ENCODE measurements around the gene GALNT7.

DNA sequence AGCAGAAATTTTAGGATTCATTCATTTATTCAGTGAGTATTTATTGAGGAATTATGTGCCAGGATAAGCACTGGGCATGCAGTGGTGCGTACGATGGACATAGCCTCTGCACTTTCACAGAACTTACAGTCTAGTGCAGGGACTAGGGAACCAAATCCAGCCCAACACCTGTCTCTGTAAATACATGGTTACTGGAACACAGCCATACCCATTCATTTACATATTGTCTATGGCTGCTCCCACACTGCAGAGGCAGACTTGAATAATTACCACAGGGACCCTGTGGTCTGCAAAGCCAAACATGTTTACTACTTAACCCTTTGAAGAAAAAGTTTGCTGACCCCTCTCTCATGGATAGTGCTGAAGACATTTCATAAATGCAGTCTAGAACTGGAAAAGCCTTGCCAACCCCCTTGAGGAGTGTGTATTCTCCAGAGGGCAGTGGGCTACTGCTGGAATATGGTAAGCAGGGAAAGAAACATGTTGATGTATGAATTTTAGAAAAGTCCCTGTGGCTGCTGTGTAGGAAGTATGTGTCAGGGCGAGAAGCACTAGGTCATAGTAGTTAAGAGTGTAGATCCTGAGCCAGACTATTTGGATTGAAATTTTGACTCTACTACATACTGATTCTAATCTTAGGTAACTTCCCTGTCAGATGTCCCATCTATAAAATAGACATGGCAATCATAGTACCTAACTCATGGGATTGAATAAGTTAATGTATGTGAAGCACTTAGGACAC, 75.5 kb downstream of the GALNT7 start:
- TF ChIP-seq, protein P1, sequence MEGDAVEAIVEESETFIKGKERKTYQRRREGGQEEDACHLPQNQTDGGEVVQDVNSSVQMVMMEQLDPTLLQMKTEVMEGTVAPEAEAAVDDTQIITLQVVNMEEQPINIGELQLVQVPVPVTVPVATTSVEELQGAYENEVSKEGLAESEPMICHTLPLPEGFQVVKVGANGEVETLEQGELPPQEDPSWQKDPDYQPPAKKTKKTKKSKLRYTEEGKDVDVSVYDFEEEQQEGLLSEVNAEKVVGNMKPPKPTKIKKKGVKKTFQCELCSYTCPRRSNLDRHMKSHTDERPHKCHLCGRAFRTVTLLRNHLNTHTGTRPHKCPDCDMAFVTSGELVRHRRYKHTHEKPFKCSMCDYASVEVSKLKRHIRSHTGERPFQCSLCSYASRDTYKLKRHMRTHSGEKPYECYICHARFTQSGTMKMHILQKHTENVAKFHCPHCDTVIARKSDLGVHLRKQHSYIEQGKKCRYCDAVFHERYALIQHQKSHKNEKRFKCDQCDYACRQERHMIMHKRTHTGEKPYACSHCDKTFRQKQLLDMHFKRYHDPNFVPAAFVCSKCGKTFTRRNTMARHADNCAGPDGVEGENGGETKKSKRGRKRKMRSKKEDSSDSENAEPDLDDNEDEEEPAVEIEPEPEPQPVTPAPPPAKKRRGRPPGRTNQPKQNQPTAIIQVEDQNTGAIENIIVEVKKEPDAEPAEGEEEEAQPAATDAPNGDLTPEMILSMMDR (IDR thresholded peaks at IDR 0.05) = no peak
- TF ChIP-seq POLR2A (IDR thresholded peaks at IDR 0.05) = no peak

All from tibial nerve (tissue), 3 donors.